Skeletal muscle satellite cell (primary cell): Measurements from ENCODE around the gene MFSD6.
"Not testable (repeated sequence)": the region's sequence is repeated elsewhere in the genome, so short reads cannot be mapped to it uniquely, and the experiment has no call there.

Experiments
- H3K27me3 ChIP-seq: 2 replicates; pipeline ENCODE4 v1.7.0; 2013; ENCODE audit warnings: low read length; ENCODE audit not compliant: control insufficient read depth, insufficient read depth
- H3K36me3 ChIP-seq: 2 replicates; pipeline ENCODE4 v1.7.0; 2013; ENCODE audit warnings: mild to moderate bottlenecking, control low read depth, low read length; ENCODE audit not compliant: insufficient read depth
- H3K4me1 ChIP-seq: 2 replicates; pipeline ENCODE4 v1.7.0; 2013; ENCODE audit warnings: low read length; ENCODE audit not compliant: control insufficient read depth, insufficient read depth
- H3K4me2 ChIP-seq: 2 replicates; pipeline ENCODE4 v1.7.0; 2013; ENCODE audit warnings: mild to moderate bottlenecking, low read length
- H3K4me3 ChIP-seq: 2 replicates; pipeline ENCODE4 v1.7.0; 2013; ENCODE audit warnings: low read length
- H3K9ac ChIP-seq: 2 replicates; pipeline ENCODE4 v1.7.0; 2013; ENCODE audit warnings: mild to moderate bottlenecking, low read depth, low read length, moderate library complexity
- H3K9me3 ChIP-seq: replicated peaks from 2 replicates; pipeline ENCODE4 v1.7.0; 2013; ENCODE audit warnings: mild to moderate bottlenecking, control low read depth, low read length

The MFSD6 gene

DNA sequence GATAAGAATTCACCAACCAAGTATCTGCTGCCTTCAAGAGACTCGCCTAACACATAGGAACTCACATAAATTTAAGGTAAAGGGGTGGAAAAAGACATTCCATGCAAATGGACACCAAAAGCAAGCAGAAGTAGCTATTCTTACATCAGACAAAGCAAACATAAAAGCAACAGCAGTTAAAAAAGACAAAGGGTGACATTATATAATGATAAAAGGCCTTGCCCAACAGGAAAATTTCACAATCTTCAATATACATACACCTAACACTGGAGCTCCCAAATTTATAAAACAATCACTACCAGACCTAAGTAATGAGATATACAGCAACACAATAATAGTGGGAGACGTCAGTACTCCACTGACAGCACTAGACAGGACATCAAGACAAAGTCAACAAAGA is 84.9 kb downstream of the MFSD6 start:
- Histone ChIP-seq H3K9ac (no peak overlapping the region), H3K4me1 (no peaks in the 10 kb centered on the region), H3K9me3 (no peaks in the 10 kb centered on the region), H3K4me3 (no peak overlapping the region), H3K36me3 (no peaks in the 10 kb centered on the region), H3K4me2 (no peak overlapping the region), H3K27me3 (no peaks in the 10 kb centered on the region)

DNA sequence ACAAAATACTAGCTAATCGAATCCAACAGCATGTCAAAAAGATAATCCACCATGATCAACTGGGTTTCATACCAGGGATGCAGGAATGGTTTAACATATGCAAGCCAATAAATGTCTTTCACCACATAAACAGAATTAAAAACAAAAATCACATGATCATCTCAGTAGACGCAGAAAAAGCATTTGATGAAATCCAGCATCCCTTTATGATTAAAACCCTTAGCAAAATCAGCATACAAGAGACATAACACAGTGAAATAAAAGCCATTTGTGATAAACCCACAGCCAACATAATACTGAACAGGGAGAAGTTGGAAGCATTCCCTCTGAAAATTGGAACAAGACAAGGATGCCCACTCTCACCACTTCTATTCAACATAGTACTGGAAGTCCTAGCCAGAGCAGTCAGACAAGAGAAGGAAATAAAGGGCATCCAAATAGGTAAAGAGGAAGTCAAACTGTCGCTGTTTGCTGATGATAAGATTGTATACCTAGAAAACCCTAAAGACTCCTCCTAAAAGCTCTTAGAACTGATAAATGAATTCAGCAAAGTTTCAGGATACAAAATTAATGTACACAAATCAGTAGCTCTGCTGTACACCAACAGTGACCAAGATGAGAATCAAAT is 86.6 kb downstream of the MFSD6 start:
- H3K4me3 ChIP-seq, H3K27me3 ChIP-seq, H3K9ac ChIP-seq, H3K4me1 ChIP-seq, H3K9me3 ChIP-seq, H3K36me3 ChIP-seq, H3K4me2 ChIP-seq: not testable (repeated sequence)

- no peaks in the 10 kb centered on the region for H3K27me3 ChIP-seq
- no peaks in the 10 kb centered on the region for H3K36me3 ChIP-seq
- no peak overlapping the region for H3K4me2 ChIP-seq
- H3K9me3 ChIP-seq, result no peaks in the 10 kb centered on the region
- no peak overlapping the region for H3K9ac ChIP-seq
- no peak overlapping the region for H3K4me3 ChIP-seq
- H3K4me1 ChIP-seq, result peaks cover 6% of the 10 kb centered on the region
Observed at GRCh38 chr2:190497428-190497827, 89.3 kb downstream of the MFSD6 start.

GRCh38 chr2:190499273-190499672 is 91.1 kb downstream of the MFSD6 start:
- Histone ChIP-seq H3K9ac (no peak overlapping the region), H3K9me3 (no peaks in the 10 kb centered on the region), H3K36me3 (no peaks in the 10 kb centered on the region), H3K4me2 (no peak overlapping the region), H3K27me3 (no peaks in the 10 kb centered on the region), H3K4me1 (peaks cover 6% of the 10 kb centered on the region), H3K4me3 (no peak overlapping the region)

DNA sequence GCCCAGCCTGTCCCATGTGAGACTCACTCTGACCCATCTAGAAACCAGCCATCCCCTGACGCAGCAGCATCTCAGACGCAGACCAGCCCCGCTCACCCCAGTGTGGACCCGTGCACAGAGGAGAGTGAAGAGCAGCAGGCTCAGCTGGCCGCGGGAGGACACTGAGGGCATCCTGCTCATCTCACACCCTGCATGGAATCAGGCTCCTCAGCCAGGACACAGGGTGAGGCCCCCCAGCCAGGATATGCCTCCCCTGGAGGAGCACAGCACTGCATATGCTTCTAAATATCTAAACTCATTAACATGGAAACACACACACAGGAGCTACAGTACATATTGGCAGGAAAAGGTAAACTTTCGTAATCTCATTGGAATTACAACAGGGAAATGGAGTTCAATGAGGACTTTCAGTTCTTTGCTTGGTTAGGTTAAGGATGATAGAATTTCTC is 91.9 kb downstream of the MFSD6 start:
- no peak overlapping the region for H3K4me2 ChIP-seq
- no peak overlapping the region for H3K9ac ChIP-seq
- H3K4me3 ChIP-seq, result no peak overlapping the region
- no peaks in the 10 kb centered on the region for H3K36me3 ChIP-seq
- H3K4me1 ChIP-seq, result peaks cover 6% of the 10 kb centered on the region
- H3K9me3 ChIP-seq, result no peaks in the 10 kb centered on the region
- H3K27me3 ChIP-seq, result no peaks in the 10 kb centered on the region

DNA sequence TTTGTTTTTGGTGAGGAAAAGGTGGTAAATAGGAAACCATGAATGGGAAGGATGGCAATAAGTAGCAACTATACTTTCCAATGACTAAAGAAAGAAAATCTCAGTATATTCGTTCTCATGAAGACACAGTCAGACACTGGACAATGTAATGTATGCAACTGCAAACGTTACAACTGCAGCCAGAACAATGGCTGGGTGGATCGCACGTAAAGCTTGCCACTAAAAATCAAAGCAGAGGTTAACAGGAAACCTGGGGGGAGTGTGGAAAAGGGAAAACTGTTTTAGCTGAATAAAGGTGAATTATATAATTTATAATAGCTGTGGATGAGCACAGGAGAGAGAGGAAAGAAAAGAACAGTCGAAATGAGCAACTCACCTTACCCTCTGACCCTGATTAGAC is 93.1 kb downstream of the MFSD6 start:
- Histone ChIP-seq H3K4me1 (peaks cover 6% of the 10 kb centered on the region), H3K4me3 (no peak overlapping the region), H3K4me2 (no peak overlapping the region), H3K36me3 (no peaks in the 10 kb centered on the region), H3K9me3 (no peaks in the 10 kb centered on the region), H3K27me3 (no peaks in the 10 kb centered on the region), H3K9ac (no peak overlapping the region)

DNA sequence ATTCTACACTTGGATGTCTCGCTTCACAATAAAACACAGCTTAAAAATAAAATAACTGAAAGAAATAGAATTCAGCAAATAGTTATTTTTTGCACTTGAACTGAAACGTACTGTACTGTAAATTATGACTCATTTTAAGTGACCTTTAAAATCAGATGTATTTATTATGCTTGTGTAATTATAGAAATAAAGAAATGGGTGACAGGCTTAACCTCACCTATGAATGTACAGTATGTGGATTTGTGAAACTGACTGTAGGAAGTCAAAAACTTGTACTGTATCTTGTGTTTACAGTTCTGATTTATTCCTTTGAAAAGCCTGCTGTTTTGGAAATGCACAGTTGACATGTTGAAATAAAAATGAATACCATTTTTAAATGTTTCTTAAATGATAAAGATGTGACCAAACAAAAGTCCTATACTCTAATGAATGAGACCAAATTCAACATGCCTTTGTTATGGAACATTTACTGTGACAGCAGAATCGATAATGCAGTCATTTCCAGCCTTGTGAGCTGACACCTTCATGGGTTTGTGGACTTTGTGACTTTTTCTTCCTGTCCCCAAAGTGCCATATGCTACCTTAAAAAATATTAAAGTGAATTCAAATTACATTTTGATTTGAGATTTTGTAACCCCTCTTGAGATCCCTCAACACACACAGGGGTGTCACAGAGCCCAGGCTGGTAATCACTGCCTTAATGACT is 93.7 kb downstream of the MFSD6 start:
- Histone ChIP-seq H3K4me1 (peaks cover 6% of the 10 kb centered on the region), H3K4me2 (no peak overlapping the region), H3K4me3 (no peak overlapping the region), H3K9me3 (no peaks in the 10 kb centered on the region), H3K36me3 (no peaks in the 10 kb centered on the region), H3K9ac (no peak overlapping the region), H3K27me3 (no peaks in the 10 kb centered on the region)

DNA sequence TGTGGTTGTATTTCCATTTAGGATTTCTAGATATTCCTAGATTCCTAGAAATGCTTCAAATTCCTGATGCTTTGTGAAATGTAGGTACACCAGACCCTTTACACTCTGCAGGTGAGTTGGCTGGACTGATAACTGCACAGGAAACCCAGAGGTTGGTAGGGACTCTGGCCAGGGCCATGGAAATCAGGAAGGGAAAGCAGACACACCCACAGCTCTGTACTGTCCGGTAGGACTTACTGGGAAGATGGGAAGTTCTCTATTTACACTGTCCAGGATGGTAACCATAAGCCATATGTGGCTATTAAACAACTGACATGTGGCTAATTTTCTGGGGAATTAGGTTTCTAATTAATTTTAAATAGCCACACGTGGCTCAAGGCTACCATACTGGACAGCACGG is 94.9 kb downstream of the MFSD6 start:
- no peak overlapping the region for H3K9ac ChIP-seq
- no peaks in the 10 kb centered on the region for H3K36me3 ChIP-seq
- peaks cover 6% of the 10 kb centered on the region for H3K4me1 ChIP-seq
- no peak overlapping the region for H3K4me2 ChIP-seq
- H3K9me3 ChIP-seq, result no peaks in the 10 kb centered on the region
- no peaks in the 10 kb centered on the region for H3K27me3 ChIP-seq
- H3K4me3 ChIP-seq, result no peak overlapping the region

DNA sequence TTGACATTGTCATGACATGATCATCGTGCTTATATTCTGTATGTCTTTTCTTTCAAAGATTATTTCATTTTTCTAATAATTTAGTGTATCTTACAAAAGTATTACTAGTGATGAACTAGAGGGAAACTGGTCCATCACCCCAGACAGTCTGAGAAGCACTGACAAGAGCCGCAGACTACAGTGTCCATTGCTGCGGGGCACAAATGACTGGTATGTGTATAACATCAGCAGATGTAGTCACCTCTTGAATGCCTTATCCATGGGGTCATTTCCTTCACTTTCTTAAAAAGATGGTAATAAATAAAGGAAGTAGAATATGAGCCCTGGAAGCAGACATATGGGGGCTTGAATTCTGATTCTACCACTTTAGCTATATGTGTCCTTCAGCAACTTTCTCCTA is 96.8 kb downstream of the MFSD6 start:
- peaks cover 6% of the 10 kb centered on the region for H3K4me1 ChIP-seq
- no peak overlapping the region for H3K4me2 ChIP-seq
- no peak overlapping the region for H3K4me3 ChIP-seq
- H3K27me3 ChIP-seq, result no peaks in the 10 kb centered on the region
- H3K9me3 ChIP-seq, result no peaks in the 10 kb centered on the region
- H3K9ac ChIP-seq, result no peak overlapping the region
- peaks cover 3% of the 10 kb centered on the region for H3K36me3 ChIP-seq

- H3K4me1 ChIP-seq, result peaks cover 6% of the 10 kb centered on the region
- H3K36me3 ChIP-seq, result peaks cover 3% of the 10 kb centered on the region
- H3K4me3 ChIP-seq, result no peak overlapping the region
- H3K4me2 ChIP-seq, result no peak overlapping the region
- H3K9ac ChIP-seq, result no peak overlapping the region
- H3K9me3 ChIP-seq, result no peaks in the 10 kb centered on the region
- H3K27me3 ChIP-seq, result no peaks in the 10 kb centered on the region
Observed at GRCh38 chr2:190505696-190506095, 97.5 kb downstream of the MFSD6 start.

DNA sequence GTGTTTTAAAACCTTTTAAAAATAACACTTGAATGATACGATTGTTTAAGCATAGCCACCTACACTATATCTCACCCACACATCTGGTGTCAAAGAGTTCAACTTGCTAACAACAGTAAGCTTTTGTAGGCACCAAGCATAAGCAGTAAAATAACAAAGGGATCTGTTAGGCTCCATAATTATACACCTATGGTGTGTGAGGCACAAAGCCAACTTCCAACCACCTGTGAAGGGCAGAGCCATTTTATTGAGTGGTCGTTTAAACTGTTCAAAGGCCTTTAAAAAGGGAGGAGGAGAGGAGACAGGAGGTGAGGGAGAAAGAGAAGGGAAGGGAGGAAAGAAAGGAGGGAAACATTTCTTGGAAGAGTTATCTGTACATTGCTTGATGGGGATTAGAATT is 98.5 kb downstream of the MFSD6 start:
- Histone ChIP-seq H3K36me3 (peaks cover 3% of the 10 kb centered on the region), H3K27me3 (no peaks in the 10 kb centered on the region), H3K4me3 (no peak overlapping the region), H3K9me3 (no peaks in the 10 kb centered on the region), H3K4me2 (no peak overlapping the region), H3K4me1 (peaks cover 3% of the 10 kb centered on the region), H3K9ac (no peak overlapping the region)

- Histone ChIP-seq H3K9ac (no peak overlapping the region), H3K4me1 (no peaks in the 10 kb centered on the region), H3K27me3 (no peaks in the 10 kb centered on the region), H3K4me2 (no peak overlapping the region), H3K9me3 (no peaks in the 10 kb centered on the region), H3K36me3 (peaks cover 3% of the 10 kb centered on the region), H3K4me3 (no peak overlapping the region)
Observed at GRCh38 chr2:190507135-190507534, 99.0 kb downstream of the MFSD6 start.
